ENCODE measurements around the gene LRRK1.

The LRRK1 gene

GRCh38 chr15:100926971-100927756, 8.0 kb downstream of the LRRK1 start:
- Histone ChIP-seq H3K4me3 (ENCODE audit: low read length) (no peak overlapping the region), H3K27ac (ENCODE audit: low read depth, low read length) (no peak overlapping the region), H3K9me3 (ENCODE audit: insufficient read depth, low read depth, low read length) (no peaks in the 10 kb centered on the region), H3K36me3 (ENCODE audit: insufficient read depth, low read length) (no peaks in the 10 kb centered on the region), H3K9ac (ENCODE audit: low read depth, low read length) (no peak overlapping the region), H3K4me1 (ENCODE audit: insufficient read depth, low read length) (peaks cover 13% of the 10 kb centered on the region; the same call in 1 of the 2 replicates), H3K27me3 (ENCODE audit: insufficient read depth, low read length) (peaks cover 18% of the 10 kb centered on the region)
- 90% methylated on average over 11 of the region's 11 CpGs for WGBS

DNA sequence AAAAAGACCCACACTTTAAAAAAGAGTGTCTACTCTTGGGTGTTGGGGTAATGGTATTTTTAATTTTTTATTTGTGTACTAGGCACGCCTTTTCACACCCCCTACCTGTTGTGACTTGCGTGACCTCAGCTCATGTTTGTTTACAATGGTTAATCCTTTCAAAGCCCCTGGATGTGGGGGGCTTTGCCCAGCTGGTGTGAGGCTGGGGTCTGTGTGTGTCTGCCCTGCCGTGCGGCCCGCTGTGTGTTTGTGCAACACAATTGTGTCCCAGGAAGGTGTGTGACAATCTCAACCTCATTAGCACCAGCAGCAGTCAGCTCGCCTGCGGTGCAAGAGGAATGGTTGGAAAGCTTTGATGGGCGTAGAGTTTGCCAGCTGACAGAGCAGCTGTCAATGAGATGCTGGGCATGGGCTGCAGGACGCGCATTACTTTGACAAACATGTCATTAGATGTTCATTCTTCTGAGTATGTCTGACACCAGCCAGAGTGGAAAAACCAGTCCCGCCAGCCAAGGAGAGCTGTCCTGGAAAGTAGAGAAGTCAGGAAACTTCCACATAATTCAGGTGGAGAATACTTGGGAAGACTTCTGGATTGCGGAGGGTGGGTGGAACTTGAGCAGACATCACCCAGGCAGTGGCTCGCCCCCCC, 9.6 kb downstream of the LRRK1 start:
- no peaks in the 10 kb centered on the region for H3K36me3 ChIP-seq (ENCODE audit: insufficient read depth, low read length)
- peaks cover 2% of the 10 kb centered on the region; the same call in 1 of the 2 replicates for H3K27me3 ChIP-seq (ENCODE audit: insufficient read depth, low read length)
- H3K4me3 ChIP-seq (ENCODE audit: low read length), result no peak overlapping the region
- H3K9me3 ChIP-seq (ENCODE audit: insufficient read depth, low read depth, low read length), result no peaks in the 10 kb centered on the region
- H3K27ac ChIP-seq (ENCODE audit: low read depth, low read length), result no peak overlapping the region
- H3K4me1 ChIP-seq (ENCODE audit: insufficient read depth, low read length), result peaks cover 18% of the 10 kb centered on the region; the same call in 1 of the 2 replicates
- no peak overlapping the region for H3K9ac ChIP-seq (ENCODE audit: low read depth, low read length)
- 82% methylated on average over 13 of the region's 13 CpGs for WGBS

DNA sequence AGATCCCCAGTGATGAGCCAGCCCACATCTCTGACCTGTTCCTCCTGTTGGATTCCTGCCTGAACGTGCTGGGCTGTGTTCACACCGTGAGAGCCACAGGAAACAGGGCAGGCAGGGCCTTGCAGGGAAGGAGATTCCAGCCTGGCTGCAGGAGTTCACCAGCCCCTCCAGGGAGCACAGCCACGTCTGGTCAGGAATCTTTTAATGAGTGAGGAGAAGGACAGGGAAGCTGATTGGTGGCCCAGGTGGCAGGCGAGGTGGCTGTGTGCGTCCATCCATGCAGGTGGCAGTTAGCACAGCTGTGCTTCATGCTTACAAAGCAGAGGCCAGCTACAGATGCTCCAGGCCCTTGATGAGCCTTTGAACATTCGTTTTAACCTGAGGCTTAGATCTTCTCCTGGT, 10.5 kb downstream of the LRRK1 start:
- no peak overlapping the region for H3K4me3 ChIP-seq (ENCODE audit: low read length)
- whole genome bisulfite sequencing, result 57% methylated on average over 6 of the region's 6 CpGs

DNA sequence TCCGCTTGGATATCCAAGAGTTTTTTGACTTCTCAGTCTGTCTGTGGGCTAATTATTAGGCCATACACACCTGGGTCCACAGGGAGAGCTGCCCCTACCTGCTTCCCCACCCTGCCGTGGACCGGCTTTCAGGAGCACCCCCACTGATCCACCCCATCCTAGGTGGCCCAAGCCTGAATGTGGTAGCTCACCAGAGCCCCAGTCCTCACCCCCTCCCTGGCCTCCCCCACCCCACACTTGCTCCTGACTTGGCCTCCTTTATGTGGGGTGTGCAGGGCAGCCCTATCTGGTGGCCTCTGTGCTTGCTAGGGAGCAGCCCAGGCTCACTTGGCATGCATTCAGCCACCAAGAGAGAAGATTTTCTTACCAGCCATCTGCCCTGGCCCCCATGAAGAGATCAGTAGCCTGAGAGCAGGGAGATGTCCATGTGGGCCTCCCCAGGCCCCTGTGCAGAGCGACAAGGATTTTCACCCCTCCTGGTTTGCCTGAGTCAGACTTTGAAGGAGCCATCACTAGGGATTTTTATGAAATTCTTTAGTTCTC, 11.2 kb downstream of the LRRK1 start:
- no peaks in the 10 kb centered on the region for H3K36me3 ChIP-seq (ENCODE audit: insufficient read depth, low read length)
- no peaks in the 10 kb centered on the region for H3K9me3 ChIP-seq (ENCODE audit: insufficient read depth, low read depth, low read length)
- H3K27ac ChIP-seq (ENCODE audit: low read depth, low read length), result no peak overlapping the region
- no peak overlapping the region for H3K9ac ChIP-seq (ENCODE audit: low read depth, low read length)
- peaks cover 18% of the 10 kb centered on the region; the same call in 1 of the 2 replicates for H3K4me1 ChIP-seq (ENCODE audit: insufficient read depth, low read length)
- no peaks in the 10 kb centered on the region for H3K27me3 ChIP-seq (ENCODE audit: insufficient read depth, low read length)
- 94% methylated on average over 4 of the region's 4 CpGs for WGBS
- H3K4me3 ChIP-seq (ENCODE audit: low read length), result no peak overlapping the region

More for the DNA sequence above, 10.5 kb downstream of the LRRK1 start:
- H3K4me1 ChIP-seq (ENCODE audit: insufficient read depth, low read length), result peaks cover 18% of the 10 kb centered on the region; the same call in 1 of the 2 replicates
- no peak overlapping the region for H3K27ac ChIP-seq (ENCODE audit: low read depth, low read length)
- H3K9me3 ChIP-seq (ENCODE audit: insufficient read depth, low read depth, low read length), result no peaks in the 10 kb centered on the region
- no peak overlapping the region for H3K9ac ChIP-seq (ENCODE audit: low read depth, low read length)
- no peaks in the 10 kb centered on the region for H3K36me3 ChIP-seq (ENCODE audit: insufficient read depth, low read length)
- no peaks in the 10 kb centered on the region for H3K27me3 ChIP-seq (ENCODE audit: insufficient read depth, low read length)

DNA sequence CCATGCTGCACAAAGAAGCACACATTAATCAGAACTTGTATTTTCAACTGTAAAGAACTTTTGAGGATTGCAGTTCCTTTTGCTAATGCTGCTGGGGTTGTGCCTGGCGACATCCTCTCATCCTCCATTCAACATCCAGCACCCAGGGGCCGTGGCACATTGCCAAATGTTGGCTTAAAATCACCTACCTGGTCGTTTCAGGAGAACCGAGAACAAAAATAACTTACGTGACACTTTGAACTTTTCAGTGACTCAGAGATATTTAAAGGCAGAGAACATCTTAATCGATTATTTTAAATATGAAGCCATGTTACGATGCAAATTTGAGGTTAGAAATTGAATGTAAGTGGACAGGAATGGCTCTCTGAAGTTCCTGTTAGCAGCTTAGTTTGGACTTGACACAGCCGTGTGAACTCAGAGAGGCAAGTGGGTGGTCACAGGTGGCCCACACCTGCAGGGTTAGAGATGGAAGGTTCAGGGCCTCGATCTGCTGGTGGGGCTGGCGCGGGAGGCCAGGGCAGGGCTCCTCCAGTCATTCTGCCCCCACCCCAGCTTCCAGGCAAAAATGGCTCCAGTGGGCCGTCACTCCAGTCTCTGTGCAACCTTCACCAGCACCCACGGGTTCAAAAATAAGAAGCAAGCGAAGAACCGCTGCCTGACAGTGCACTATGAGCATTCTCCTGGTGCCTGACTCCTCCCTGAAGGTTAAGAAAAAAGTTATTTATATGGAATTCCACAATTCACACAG, 12.2 kb downstream of the LRRK1 start:
- Histone ChIP-seq H3K36me3 (ENCODE audit: insufficient read depth, low read length) (no peaks in the 10 kb centered on the region), H3K9me3 (ENCODE audit: insufficient read depth, low read depth, low read length) (no peaks in the 10 kb centered on the region), H3K4me1 (ENCODE audit: insufficient read depth, low read length) (peaks cover 18% of the 10 kb centered on the region; the same call in 1 of the 2 replicates), H3K9ac (ENCODE audit: low read depth, low read length) (no peak overlapping the region), H3K27me3 (ENCODE audit: insufficient read depth, low read length) (no peaks in the 10 kb centered on the region), H3K27ac (ENCODE audit: low read depth, low read length) (no peak overlapping the region), H3K4me3 (ENCODE audit: low read length) (no peak overlapping the region)
- 92% methylated on average over 15 of the region's 15 CpGs for WGBS

GRCh38 chr15:100932676-100933348, 13.7 kb downstream of the LRRK1 start:
- no peaks in the 10 kb centered on the region for H3K27me3 ChIP-seq (ENCODE audit: insufficient read depth, low read length)
- H3K9me3 ChIP-seq (ENCODE audit: insufficient read depth, low read depth, low read length), result no peaks in the 10 kb centered on the region
- no peak overlapping the region; the same call in 1 of the 2 replicates for H3K27ac ChIP-seq (ENCODE audit: low read depth, low read length)
- H3K4me3 ChIP-seq (ENCODE audit: low read length), result no peak overlapping the region
- no peaks in the 10 kb centered on the region for H3K36me3 ChIP-seq (ENCODE audit: insufficient read depth, low read length)
- H3K4me1 ChIP-seq (ENCODE audit: insufficient read depth, low read length), result peaks cover 18% of the 10 kb centered on the region; the same call in 1 of the 2 replicates
- H3K9ac ChIP-seq (ENCODE audit: low read depth, low read length), result no peak overlapping the region
- WGBS, result 33% methylated on average over 7 of the region's 7 CpGs

- no peaks in the 10 kb centered on the region for H3K27me3 ChIP-seq (ENCODE audit: insufficient read depth, low read length)
- H3K9ac ChIP-seq (ENCODE audit: low read depth, low read length), result no peak overlapping the region
- H3K4me1 ChIP-seq (ENCODE audit: insufficient read depth, low read length), result peaks cover 13% of the 10 kb centered on the region; the same call in 1 of the 2 replicates
- no peaks in the 10 kb centered on the region for H3K36me3 ChIP-seq (ENCODE audit: insufficient read depth, low read length)
- no peak overlapping the region for H3K27ac ChIP-seq (ENCODE audit: low read depth, low read length)
- H3K4me3 ChIP-seq (ENCODE audit: low read length), result no peak overlapping the region
- H3K9me3 ChIP-seq (ENCODE audit: insufficient read depth, low read depth, low read length), result no peaks in the 10 kb centered on the region
Observed at GRCh38 chr15:100934166-100934565, 15.0 kb downstream of the LRRK1 start.

DNA sequence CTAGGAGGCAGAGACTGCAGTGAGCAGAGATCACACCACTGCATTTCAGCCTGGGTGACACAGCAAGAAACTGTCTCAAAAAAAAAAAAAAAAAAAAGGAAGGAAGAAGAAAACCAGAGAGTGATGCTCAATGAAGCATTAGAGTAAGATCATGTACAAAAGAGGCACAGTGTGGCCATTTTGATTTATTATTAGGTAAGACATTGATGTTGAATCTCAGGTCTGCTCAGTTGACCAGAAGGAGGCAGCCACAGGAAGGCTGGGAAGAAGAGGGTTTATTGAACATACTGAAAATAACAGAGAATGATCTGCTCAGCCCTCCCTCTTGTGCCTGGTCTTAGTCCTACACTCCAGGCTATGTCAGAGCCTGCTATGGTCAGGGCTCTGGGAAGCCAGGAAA, 15.6 kb downstream of the LRRK1 start:
- no peak overlapping the region for H3K27ac ChIP-seq (ENCODE audit: low read depth, low read length)
- no peaks in the 10 kb centered on the region for H3K27me3 ChIP-seq (ENCODE audit: insufficient read depth, low read length)
- no peak overlapping the region for H3K9ac ChIP-seq (ENCODE audit: low read depth, low read length)
- no peaks in the 10 kb centered on the region for H3K9me3 ChIP-seq (ENCODE audit: insufficient read depth, low read depth, low read length)
- H3K36me3 ChIP-seq (ENCODE audit: insufficient read depth, low read length), result no peaks in the 10 kb centered on the region
- no peak overlapping the region for H3K4me3 ChIP-seq (ENCODE audit: low read length)
- 0 out of 2 replicates have a peak, but pooled peaks cover 7% of the 10 kb centered on the region for H3K4me1 ChIP-seq (ENCODE audit: insufficient read depth, low read length)

DNA sequence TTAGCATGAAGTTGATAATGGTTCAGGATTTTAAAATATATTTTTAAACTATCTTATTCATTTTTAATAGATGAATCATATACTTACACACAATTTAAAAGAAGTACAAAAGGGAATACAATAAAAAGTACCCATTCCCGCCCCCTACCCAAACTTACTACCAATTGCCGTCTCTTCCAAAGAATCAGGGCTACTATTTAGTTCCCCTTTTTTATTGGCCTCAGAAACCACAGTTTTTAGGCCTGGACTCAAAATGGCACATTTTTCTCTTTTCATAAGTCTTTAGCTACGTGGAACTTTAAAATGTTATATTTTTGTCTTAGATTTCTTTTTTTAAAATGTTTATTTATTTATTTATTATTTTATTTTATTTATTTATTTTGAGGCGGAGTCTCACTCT, 18.0 kb downstream of the LRRK1 start:
- 0 out of 2 replicates have a peak, but pooled peaks cover 5% of the 10 kb centered on the region for H3K4me1 ChIP-seq (ENCODE audit: insufficient read depth, low read length)
- no peak overlapping the region for H3K4me3 ChIP-seq (ENCODE audit: low read length)
- no peaks in the 10 kb centered on the region for H3K9me3 ChIP-seq (ENCODE audit: insufficient read depth, low read depth, low read length)
- no peaks in the 10 kb centered on the region for H3K36me3 ChIP-seq (ENCODE audit: insufficient read depth, low read length)
- H3K9ac ChIP-seq (ENCODE audit: low read depth, low read length), result no peak overlapping the region
- H3K27ac ChIP-seq (ENCODE audit: low read depth, low read length), result no peak overlapping the region
- WGBS, result 95% methylated on average over 3 of the region's 4 CpGs
- no peaks in the 10 kb centered on the region for H3K27me3 ChIP-seq (ENCODE audit: insufficient read depth, low read length)

GRCh38 chr15:100939791-100940190, 20.6 kb downstream of the LRRK1 start:
- no peaks in the 10 kb centered on the region for H3K27me3 ChIP-seq (ENCODE audit: insufficient read depth, low read length)
- 95% methylated on average over 3 of the region's 4 CpGs for WGBS
- no peaks in the 10 kb centered on the region for H3K9me3 ChIP-seq (ENCODE audit: insufficient read depth, low read depth, low read length)
- no peak overlapping the region for H3K4me3 ChIP-seq (ENCODE audit: low read length)
- H3K4me1 ChIP-seq (ENCODE audit: insufficient read depth, low read length), result no peaks in the 10 kb centered on the region
- no peak overlapping the region for H3K27ac ChIP-seq (ENCODE audit: low read depth, low read length)
- H3K36me3 ChIP-seq (ENCODE audit: insufficient read depth, low read length), result no peaks in the 10 kb centered on the region
- H3K9ac ChIP-seq (ENCODE audit: low read depth, low read length), result no peak overlapping the region
